ENCODE results near the gene ULK1. TPM values are rescaled to one million over a fixed set of nuclear protein-coding genes. Genes with fewer than 3 reads are reported as not detected.

ULK1 gene
- total and polyA plus RNA-seq, 2 of the 13 experiments (the other 11 are each of a cell fraction or from before 2014, with no cell fraction given): 2.8 to 10.1 TPM

DNA sequence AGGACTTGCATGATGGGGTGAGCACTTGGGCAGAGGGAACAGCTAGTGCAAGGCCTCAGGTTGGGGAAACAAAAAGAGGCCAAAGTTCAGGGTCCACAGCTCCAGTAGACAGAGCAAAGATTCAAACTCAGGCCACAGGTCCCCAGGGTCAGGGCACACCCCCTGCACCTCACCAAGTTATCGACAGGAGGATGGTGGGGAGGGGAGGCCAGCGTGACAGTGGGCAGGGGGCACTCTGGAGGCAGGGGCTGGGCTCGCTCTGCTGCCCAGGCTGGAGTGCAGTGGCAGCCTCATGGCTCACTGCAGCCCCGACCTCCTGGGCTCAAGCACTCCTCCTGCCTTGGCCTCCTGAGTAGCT, 32.4 kb upstream of the ULK1 start (continued):
- TF ChIP-seq ZNF431 (CRISPR knock-in tag; IDR thresholded peaks at IDR 0.05; ENCODE audit: borderline replicate concordance, low read depth) (no peak), ZNF335 (CRISPR knock-in tag; IDR thresholded peaks at IDR 0.05) (no peak), ZFP90 (CRISPR knock-in tag; IDR thresholded peaks at IDR 0.05; ENCODE audit: borderline replicate concordance) (0 out of 2 replicates have a peak, but pooled peaks have one; percentile 12), MTF2 (CRISPR knock-in tag; IDR thresholded peaks at IDR 0.05; ENCODE audit: borderline replicate concordance) (0 out of 2 replicates have a peak, but pooled peaks have one; percentile 18), KDM1A (CRISPR knock-in tag; IDR thresholded peaks at IDR 0.05) (peak; percentile 99), ZNF3 (CRISPR knock-in tag; IDR thresholded peaks at IDR 0.05) (peak; percentile 77), NR1H2 (CRISPR knock-in tag; IDR thresholded peaks at IDR 0.05; ENCODE audit: borderline replicate concordance, low read depth) (no peak), MYC (CRISPR knock-in tag; IDR thresholded peaks at IDR 0.05; ENCODE audit: borderline replicate concordance) (peak; percentile 64; the same call in 1 of the 2 replicates), SMAD3 (CRISPR knock-in tag; IDR thresholded peaks at IDR 0.05) (no peak), HOXD1 (CRISPR knock-in tag; IDR thresholded peaks at IDR 0.05) (no peak; the same call in 1 of the 2 replicates)
- TF ChIP-seq, protein P1, sequence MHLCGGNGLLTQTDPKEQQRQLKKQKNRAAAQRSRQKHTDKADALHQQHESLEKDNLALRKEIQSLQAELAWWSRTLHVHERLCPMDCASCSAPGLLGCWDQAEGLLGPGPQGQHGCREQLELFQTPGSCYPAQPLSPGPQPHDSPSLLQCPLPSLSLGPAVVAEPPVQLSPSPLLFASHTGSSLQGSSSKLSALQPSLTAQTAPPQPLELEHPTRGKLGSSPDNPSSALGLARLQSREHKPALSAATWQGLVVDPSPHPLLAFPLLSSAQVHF (CRISPR knock-in tag; IDR thresholded peaks at IDR 0.05): no peak
- TF ChIP-seq, protein P2, sequence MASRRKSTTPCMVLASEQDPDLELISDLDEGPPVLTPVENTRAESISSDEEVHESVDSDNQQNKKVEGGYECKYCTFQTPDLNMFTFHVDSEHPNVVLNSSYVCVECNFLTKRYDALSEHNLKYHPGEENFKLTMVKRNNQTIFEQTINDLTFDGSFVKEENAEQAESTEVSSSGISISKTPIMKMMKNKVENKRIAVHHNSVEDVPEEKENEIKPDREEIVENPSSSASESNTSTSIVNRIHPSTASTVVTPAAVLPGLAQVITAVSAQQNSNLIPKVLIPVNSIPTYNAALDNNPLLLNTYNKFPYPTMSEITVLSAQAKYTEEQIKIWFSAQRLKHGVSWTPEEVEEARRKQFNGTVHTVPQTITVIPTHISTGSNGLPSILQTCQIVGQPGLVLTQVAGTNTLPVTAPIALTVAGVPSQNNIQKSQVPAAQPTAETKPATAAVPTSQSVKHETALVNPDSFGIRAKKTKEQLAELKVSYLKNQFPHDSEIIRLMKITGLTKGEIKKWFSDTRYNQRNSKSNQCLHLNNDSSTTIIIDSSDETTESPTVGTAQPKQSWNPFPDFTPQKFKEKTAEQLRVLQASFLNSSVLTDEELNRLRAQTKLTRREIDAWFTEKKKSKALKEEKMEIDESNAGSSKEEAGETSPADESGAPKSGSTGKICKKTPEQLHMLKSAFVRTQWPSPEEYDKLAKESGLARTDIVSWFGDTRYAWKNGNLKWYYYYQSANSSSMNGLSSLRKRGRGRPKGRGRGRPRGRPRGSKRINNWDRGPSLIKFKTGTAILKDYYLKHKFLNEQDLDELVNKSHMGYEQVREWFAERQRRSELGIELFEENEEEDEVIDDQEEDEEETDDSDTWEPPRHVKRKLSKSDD (CRISPR knock-in tag; IDR thresholded peaks at IDR 0.05; ENCODE audit: low read depth): peak; percentile 17; the same call in 1 of the 2 replicates
- TF ChIP-seq, protein P3, sequence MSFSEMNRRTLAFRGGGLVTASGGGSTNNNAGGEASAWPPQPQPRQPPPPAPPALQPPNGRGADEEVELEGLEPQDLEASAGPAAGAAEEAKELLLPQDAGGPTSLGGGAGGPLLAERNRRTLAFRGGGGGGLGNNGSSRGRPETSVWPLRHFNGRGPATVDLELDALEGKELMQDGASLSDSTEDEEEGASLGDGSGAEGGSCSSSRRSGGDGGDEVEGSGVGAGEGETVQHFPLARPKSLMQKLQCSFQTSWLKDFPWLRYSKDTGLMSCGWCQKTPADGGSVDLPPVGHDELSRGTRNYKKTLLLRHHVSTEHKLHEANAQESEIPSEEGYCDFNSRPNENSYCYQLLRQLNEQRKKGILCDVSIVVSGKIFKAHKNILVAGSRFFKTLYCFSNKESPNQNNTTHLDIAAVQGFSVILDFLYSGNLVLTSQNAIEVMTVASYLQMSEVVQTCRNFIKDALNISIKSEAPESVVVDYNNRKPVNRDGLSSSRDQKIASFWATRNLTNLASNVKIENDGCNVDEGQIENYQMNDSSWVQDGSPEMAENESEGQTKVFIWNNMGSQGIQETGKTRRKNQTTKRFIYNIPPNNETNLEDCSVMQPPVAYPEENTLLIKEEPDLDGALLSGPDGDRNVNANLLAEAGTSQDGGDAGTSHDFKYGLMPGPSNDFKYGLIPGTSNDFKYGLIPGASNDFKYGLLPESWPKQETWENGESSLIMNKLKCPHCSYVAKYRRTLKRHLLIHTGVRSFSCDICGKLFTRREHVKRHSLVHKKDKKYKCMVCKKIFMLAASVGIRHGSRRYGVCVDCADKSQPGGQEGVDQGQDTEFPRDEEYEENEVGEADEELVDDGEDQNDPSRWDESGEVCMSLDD (CRISPR knock-in tag; IDR thresholded peaks at IDR 0.05; ENCODE audit: borderline replicate concordance): peak; percentile 81; the same call in 1 of the 2 replicates
- TF ChIP-seq, protein P4, sequence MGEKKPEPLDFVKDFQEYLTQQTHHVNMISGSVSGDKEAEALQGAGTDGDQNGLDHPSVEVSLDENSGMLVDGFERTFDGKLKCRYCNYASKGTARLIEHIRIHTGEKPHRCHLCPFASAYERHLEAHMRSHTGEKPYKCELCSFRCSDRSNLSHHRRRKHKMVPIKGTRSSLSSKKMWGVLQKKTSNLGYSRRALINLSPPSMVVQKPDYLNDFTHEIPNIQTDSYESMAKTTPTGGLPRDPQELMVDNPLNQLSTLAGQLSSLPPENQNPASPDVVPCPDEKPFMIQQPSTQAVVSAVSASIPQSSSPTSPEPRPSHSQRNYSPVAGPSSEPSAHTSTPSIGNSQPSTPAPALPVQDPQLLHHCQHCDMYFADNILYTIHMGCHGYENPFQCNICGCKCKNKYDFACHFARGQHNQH (CRISPR knock-in tag; IDR thresholded peaks at IDR 0.05): 0 out of 2 replicates have a peak, but pooled peaks have one; percentile 49
- TF ChIP-seq, protein P5, sequence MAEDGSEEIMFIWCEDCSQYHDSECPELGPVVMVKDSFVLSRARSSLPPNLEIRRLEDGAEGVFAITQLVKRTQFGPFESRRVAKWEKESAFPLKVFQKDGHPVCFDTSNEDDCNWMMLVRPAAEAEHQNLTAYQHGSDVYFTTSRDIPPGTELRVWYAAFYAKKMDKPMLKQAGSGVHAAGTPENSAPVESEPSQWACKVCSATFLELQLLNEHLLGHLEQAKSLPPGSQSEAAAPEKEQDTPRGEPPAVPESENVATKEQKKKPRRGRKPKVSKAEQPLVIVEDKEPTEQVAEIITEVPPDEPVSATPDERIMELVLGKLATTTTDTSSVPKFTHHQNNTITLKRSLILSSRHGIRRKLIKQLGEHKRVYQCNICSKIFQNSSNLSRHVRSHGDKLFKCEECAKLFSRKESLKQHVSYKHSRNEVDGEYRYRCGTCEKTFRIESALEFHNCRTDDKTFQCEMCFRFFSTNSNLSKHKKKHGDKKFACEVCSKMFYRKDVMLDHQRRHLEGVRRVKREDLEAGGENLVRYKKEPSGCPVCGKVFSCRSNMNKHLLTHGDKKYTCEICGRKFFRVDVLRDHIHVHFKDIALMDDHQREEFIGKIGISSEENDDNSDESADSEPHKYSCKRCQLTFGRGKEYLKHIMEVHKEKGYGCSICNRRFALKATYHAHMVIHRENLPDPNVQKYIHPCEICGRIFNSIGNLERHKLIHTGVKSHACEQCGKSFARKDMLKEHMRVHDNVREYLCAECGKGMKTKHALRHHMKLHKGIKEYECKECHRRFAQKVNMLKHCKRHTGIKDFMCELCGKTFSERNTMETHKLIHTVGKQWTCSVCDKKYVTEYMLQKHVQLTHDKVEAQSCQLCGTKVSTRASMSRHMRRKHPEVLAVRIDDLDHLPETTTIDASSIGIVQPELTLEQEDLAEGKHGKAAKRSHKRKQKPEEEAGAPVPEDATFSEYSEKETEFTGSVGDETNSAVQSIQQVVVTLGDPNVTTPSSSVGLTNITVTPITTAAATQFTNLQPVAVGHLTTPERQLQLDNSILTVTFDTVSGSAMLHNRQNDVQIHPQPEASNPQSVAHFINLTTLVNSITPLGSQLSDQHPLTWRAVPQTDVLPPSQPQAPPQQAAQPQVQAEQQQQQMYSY (CRISPR knock-in tag; IDR thresholded peaks at IDR 0.05): no peak
- TF ChIP-seq, protein P6, sequence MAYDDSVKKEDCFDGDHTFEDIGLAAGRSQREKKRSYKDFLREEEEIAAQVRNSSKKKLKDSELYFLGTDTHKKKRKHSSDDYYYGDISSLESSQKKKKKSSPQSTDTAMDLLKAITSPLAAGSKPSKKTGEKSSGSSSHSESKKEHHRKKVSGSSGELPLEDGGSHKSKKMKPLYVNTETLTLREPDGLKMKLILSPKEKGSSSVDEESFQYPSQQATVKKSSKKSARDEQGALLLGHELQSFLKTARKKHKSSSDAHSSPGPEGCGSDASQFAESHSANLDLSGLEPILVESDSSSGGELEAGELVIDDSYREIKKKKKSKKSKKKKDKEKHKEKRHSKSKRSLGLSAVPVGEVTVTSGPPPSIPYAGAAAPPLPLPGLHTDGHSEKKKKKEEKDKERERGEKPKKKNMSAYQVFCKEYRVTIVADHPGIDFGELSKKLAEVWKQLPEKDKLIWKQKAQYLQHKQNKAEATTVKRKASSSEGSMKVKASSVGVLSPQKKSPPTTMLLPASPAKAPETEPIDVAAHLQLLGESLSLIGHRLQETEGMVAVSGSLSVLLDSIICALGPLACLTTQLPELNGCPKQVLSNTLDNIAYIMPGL (CRISPR knock-in tag; IDR thresholded peaks at IDR 0.05; ENCODE audit: borderline replicate concordance in 1 of 2, low read depth in 1 of 2): 0 out of 4 replicates have a peak, but pooled peaks have one; percentile 20 to 45

Measured in HepG2 (cell line).